Astrocyte of the hippocampus (primary cell): ENCODE measurements around the gene PIAS1.
"Not testable (repeated sequence)": the region's sequence is repeated elsewhere in the genome, so short reads cannot be mapped to it uniquely, and the experiment has no call there.

Experiments used
- DNase-seq: peaks from one replicate; pipeline ENCODE4 v3.0.0; 2011; ENCODE audit warnings: low read depth, low spot score

Gene PIAS1

GRCh38 chr15:68034719-68035293 is 19.3 kb upstream of the PIAS1 start:
- no peak for DNase-seq

GRCh38 chr15:68038246-68038645 is 15.9 kb upstream of the PIAS1 start:
- DNase-seq: no peak

- DNase-seq: no peak
Measured at GRCh38 chr15:68040144-68040543, 14.0 kb upstream of the PIAS1 start.

GRCh38 chr15:68042156-68042854 is 11.8 kb upstream of the PIAS1 start:
- no peak for DNase-seq

GRCh38 chr15:68042855-68043222 is 11.3 kb upstream of the PIAS1 start:
- DNase-seq: no peak

- DNase-seq: no peak
Measured at GRCh38 chr15:68045289-68046265, 8.5 kb upstream of the PIAS1 start.

GRCh38 chr15:68047826-68048225 is 6.3 kb upstream of the PIAS1 start:
- DNase-seq: no peak

GRCh38 chr15:68051109-68051508 is 3.0 kb upstream of the PIAS1 start:
- DNase-seq: no peak

- DNase-seq: no peak
Measured at GRCh38 chr15:68051907-68052306, 2.2 kb upstream of the PIAS1 start.

GRCh38 chr15:68052431-68052830 is 1.7 kb upstream of the PIAS1 start:
- no peak for DNase-seq

GRCh38 chr15:68053001-68053400 is 1.1 kb upstream of the PIAS1 start:
- DNase-seq: no peak

- DNase-seq: peak; percentile 62
Measured at GRCh38 chr15:68054628-68055223, 611 bp downstream of the PIAS1 start.

GRCh38 chr15:68055224-68055705 is 1.1 kb downstream of the PIAS1 start:
- peak; percentile 53 for DNase-seq

GRCh38 chr15:68056097-68056865 is 2.2 kb downstream of the PIAS1 start:
- DNase-seq: no peak

GRCh38 chr15:68057034-68057433 is 2.9 kb downstream of the PIAS1 start:
- no peak for DNase-seq

GRCh38 chr15:68057758-68058157 is 3.6 kb downstream of the PIAS1 start:
- no peak for DNase-seq

GRCh38 chr15:68058970-68059369 is 4.9 kb downstream of the PIAS1 start:
- not testable (repeated sequence) for DNase-seq

GRCh38 chr15:68059630-68060029 is 5.5 kb downstream of the PIAS1 start:
- no peak for DNase-seq

GRCh38 chr15:68061171-68061570 is 7.1 kb downstream of the PIAS1 start:
- no peak for DNase-seq

GRCh38 chr15:68061602-68062001 is 7.5 kb downstream of the PIAS1 start:
- DNase-seq: no peak

GRCh38 chr15:68062214-68062613 is 8.1 kb downstream of the PIAS1 start:
- DNase-seq: no peak
